Measurements from ENCODE around the gene ASPM. TPM values are rescaled to one million over a fixed set of nuclear protein-coding genes. Genes with fewer than 3 reads are reported as not detected.

Gene ASPM
- total and polyA plus RNA-seq, 2 of the 8 experiments (the other 6 are each of a cell fraction or from before 2014, with no cell fraction given): 5.1 to 50.3 TPM

DNA sequence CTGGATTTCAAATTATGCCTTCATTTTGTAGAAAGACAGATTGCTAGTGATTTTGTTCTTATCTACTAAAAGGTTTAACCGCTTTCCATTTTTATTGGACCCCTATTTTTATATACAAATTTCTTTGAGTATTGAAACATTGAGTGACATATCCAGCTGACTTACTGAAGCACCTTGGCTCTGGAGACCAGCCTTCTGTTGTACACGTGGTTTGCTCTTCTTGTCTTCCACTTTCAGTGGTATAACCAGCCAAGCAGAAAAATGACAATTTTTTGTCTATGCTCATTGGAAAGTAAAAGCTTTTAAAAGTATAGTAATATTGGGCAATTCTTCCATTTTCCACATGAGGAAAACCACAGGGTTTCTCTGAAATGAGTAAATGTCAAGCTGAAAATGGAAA is 83.8 kb downstream of the ASPM start (continued):
- TF ChIP-seq TAF1 (IDR thresholded peaks at IDR 0.05; ENCODE audit: low read depth, low read length): no peak

DNA sequence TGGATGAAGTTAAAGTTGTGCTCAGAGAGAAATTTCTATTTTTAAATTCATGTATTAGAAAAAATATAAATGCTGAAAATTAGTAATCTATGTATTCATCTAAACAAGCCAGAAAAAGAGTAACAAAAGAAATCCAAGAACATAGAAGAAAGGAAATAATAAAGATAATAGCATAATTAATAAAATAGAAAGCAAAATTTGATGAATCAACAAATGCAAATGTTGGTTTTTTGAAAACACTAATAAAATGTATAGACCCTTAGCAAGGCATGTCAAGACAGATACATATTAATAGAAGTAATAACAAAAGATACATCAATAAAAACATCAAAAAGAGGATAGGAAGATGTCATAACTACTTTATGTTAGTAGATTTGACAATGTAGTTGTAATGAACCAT is 97.4 kb downstream of the ASPM start:
- H3K27me3 ChIP-seq (replicated peaks in 1 of 4; ENCODE audit: control insufficient read depth in 3 of 4, extremely low read depth in 1 of 4, insufficient read depth in 3 of 4, low read length in 3 of 4): no peaks in the 10 kb centered on the region
- H3K36me3 ChIP-seq (ENCODE audit: control insufficient read depth in 2 of 4, insufficient read depth in 4 of 4, low read length in 3 of 4): no peaks in the 10 kb centered on the region
- TF ChIP-seq TBP (IDR thresholded peaks at IDR 0.05; ENCODE audit: low read depth, low read length) (no peak), GTF2F1 (IDR thresholded peaks at IDR 0.05; ENCODE audit: borderline replicate concordance, low read depth, low read length) (no peak), HDAC6 (IDR thresholded peaks at IDR 0.05; ENCODE audit: low read depth, low read length) (no peak), ASH2L (IDR thresholded peaks at IDR 0.05; ENCODE audit: low read length) (no peak), EP300 (IDR thresholded peaks at IDR 0.05; ENCODE audit: borderline replicate concordance in 1 of 2, low read depth in 2 of 2, low read length in 2 of 2) (no peak)
- TF ChIP-seq, protein P1, sequence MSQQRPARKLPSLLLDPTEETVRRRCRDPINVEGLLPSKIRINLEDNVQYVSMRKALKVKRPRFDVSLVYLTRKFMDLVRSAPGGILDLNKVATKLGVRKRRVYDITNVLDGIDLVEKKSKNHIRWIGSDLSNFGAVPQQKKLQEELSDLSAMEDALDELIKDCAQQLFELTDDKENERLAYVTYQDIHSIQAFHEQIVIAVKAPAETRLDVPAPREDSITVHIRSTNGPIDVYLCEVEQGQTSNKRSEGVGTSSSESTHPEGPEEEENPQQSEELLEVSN (IDR thresholded peaks at IDR 0.05): no peak
- TF ChIP-seq, protein P2, sequence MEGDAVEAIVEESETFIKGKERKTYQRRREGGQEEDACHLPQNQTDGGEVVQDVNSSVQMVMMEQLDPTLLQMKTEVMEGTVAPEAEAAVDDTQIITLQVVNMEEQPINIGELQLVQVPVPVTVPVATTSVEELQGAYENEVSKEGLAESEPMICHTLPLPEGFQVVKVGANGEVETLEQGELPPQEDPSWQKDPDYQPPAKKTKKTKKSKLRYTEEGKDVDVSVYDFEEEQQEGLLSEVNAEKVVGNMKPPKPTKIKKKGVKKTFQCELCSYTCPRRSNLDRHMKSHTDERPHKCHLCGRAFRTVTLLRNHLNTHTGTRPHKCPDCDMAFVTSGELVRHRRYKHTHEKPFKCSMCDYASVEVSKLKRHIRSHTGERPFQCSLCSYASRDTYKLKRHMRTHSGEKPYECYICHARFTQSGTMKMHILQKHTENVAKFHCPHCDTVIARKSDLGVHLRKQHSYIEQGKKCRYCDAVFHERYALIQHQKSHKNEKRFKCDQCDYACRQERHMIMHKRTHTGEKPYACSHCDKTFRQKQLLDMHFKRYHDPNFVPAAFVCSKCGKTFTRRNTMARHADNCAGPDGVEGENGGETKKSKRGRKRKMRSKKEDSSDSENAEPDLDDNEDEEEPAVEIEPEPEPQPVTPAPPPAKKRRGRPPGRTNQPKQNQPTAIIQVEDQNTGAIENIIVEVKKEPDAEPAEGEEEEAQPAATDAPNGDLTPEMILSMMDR (IDR thresholded peaks at IDR 0.05; ENCODE audit: control extremely low read depth in 1 of 3, insufficient read depth in 1 of 3, low read depth in 1 of 3, low read length in 3 of 3): no peak
- H4K5ac ChIP-seq (ENCODE audit: insufficient read length, low read depth, low read length): no peak overlapping the region
- no peak overlapping the region for H2BK5ac ChIP-seq (ENCODE audit: low read depth, low read length)
- no peaks in the 10 kb centered on the region for H3K23me2 ChIP-seq (ENCODE audit: low read depth, low read length)
- no peaks in the 10 kb centered on the region for H3K79me1 ChIP-seq (ENCODE audit: low read depth, low read length)
- H3K4me1 ChIP-seq (replicated peaks in 1 of 4; ENCODE audit: control insufficient read depth in 3 of 4, insufficient read depth in 4 of 4, low read length in 3 of 4): no peaks in the 10 kb centered on the region
- no peak overlapping the region for H3K18ac ChIP-seq (ENCODE audit: extremely low read depth, low read length)
- no peak overlapping the region for H3K23ac ChIP-seq (ENCODE audit: insufficient read length)
- H2BK12ac ChIP-seq (ENCODE audit: low read depth, low read length): no peak overlapping the region
- H3K9me3 ChIP-seq (ENCODE audit: insufficient read depth in 2 of 2, low read depth in 1 of 2, low read length in 1 of 2): no peaks in the 10 kb centered on the region
- H2BK120ac ChIP-seq (replicated peaks; ENCODE audit: low read depth, low read length): no peak overlapping the region
- H3K4me3 ChIP-seq (ENCODE audit: extremely low read depth in 1 of 4, insufficient read depth in 2 of 4, low read depth in 3 of 4, low read length in 4 of 4): no peak overlapping the region
- ChIA-PET CTCF (ENCODE audit: partially characterized antibody) (no interaction called here), POLR2A (ENCODE audit: partially characterized antibody) (no interaction called here)
- no peaks in the 10 kb centered on the region for H3K79me2 ChIP-seq (ENCODE audit: control insufficient read depth in 1 of 2, insufficient read depth in 2 of 2, low read length in 2 of 2)
- H2BK15ac ChIP-seq (ENCODE audit: low read length): no peak overlapping the region
- DNase-seq (ENCODE audit: low read depth in 1 of 2, low spot score in 2 of 2) (no peak), FAIRE-seq (no peak)
- H3K27ac ChIP-seq (ENCODE audit: low read depth, low read length): no peak overlapping the region
- H2AFZ ChIP-seq (ENCODE audit: low read length): no peak overlapping the region
- no peaks in the 10 kb centered on the region for H4K20me1 ChIP-seq (replicated peaks in 1 of 2; ENCODE audit: control insufficient read depth in 1 of 2, insufficient read depth in 2 of 2, low read length in 2 of 2)
- no peak overlapping the region for H3K4me2 ChIP-seq (ENCODE audit: insufficient read depth in 1 of 2, low read depth in 2 of 2, low read length in 2 of 2)
- no peak overlapping the region for H2AK5ac ChIP-seq (ENCODE audit: low read depth, low read length)
- H4K8ac ChIP-seq (ENCODE audit: extremely low read depth, insufficient read depth, low read length): no peak overlapping the region
- H3K56ac ChIP-seq (replicated peaks; ENCODE audit: insufficient read length, low read depth, low read length): no peak overlapping the region
- no peak overlapping the region for H3K14ac ChIP-seq (ENCODE audit: insufficient read length)
- no peak overlapping the region for H3K9ac ChIP-seq (replicated peaks in 1 of 4; ENCODE audit: extremely low read depth in 1 of 4, low read depth in 3 of 4, low read length in 3 of 4)
- H4K91ac ChIP-seq (replicated peaks; ENCODE audit: insufficient read length, low read length): no peak overlapping the region
- H3K4ac ChIP-seq (replicated peaks; ENCODE audit: insufficient read length, low read depth, low read length): no peak overlapping the region
- no peak overlapping the region for H2BK20ac ChIP-seq (ENCODE audit: low read length)

Measured in H1 (cell line).